Activated gamma-delta T cell treated with anti-CD3 and anti-CD28 coated beads, Interleukin-2, amount 50 U/mL, for 16 hours (primary cell): ENCODE measurements around the gene OR2T35.

Experiments used
- DNase-seq: peaks from one replicate; pipeline ENCODE4 v3.0.0-alpha.2; 2020; ENCODE audit warnings: low read depth

Gene OR2T35

GRCh38 chr1:248625971-248626370, 19.1 kb downstream of the OR2T35 start:
- DNase-seq = no peak

- DNase-seq = no peak
Measured at GRCh38 chr1:248625166-248625565, 19.9 kb downstream of the OR2T35 start.

GRCh38 chr1:248622570-248623001, 22.5 kb downstream of the OR2T35 start:
- no peak for DNase-seq

- no peak for DNase-seq
Measured at GRCh38 chr1:248621770-248622169, 23.3 kb downstream of the OR2T35 start.

DNA sequence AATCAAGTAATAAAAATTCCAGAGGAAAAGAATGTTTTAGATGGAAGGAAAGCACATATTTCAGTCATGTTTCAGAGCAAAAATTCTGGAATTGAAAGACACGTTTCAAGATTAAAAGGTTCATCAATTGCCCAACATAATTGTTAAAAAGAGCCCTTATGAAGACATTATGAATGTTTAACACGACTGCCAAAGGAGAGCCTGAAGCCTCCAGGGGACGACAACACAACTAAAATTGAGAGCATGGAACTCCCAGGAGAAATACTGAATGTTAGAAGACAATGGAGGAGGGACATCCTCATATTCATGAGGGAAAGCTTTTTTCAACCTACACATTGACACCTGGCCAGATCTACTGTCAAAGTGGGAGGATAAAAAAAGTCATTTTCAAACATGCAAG, 26.2 kb downstream of the OR2T35 start:
- DNase-seq = peak; percentile 7

- DNase-seq = no peak
Measured at GRCh38 chr1:248618119-248618518, 27.0 kb downstream of the OR2T35 start.

DNA sequence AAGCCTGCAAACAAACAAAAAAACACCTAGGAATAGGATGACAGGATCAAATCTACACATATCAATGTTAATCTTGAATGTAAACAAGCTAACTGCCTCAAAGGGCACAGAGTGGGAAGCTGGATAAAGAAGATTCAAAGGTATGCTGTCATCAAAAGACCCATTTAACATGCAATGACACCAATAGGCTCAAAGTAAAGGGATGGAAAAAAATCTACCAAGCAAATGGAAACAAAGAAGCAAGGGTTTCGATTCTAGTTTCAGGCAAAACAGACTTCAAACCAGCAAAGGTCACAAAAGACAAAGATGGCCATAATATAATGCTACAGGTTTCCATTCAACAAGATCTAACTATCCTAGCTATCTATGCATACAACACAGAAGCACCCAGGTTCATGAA, 31.3 kb downstream of the OR2T35 start:
- DNase-seq = no peak

DNA sequence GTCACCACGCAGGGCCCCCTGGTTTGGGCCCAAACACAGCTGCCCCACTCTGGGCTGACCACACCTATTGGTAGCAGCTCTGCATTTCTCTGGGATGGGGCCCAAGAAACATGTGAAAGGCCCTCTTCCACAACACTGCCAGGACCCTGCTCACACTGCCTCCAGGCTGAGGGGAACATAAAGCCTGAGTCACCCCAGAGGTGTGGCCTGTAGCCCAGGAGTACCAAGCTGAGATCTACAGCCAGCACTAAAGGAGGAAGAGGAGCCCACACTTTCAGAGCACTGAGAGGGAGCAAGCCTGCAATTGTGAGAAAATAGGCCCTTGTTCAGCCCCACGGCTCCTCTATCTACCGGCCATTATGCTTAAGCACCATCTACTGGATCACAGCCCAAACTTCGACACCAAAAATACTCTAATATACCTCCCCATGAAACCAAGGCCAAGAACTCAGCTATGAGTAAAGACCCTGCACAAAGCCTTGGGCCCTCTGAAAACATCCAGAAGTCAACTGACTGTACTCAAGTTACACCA, 33.1 kb downstream of the OR2T35 start:
- DNase-seq = no peak

DNA sequence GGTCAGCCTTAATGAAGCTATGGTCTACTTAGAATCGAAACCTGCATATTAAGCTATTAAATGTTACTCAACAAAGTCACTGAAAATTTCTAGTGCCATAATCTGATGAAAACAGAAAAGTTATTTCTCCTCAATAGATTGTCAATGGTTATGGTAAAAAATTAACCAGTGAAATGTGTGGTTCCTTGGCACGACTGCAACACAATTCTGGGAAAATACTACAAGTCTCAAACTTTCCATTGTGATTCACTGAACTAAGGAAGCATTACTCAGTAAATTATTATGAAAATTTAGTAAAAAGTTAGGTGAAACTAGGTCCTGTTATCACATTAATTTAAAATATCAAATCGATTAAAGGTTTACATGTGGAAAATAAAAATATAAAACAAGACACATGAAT, 34.8 kb downstream of the OR2T35 start:
- DNase-seq = no peak

DNA sequence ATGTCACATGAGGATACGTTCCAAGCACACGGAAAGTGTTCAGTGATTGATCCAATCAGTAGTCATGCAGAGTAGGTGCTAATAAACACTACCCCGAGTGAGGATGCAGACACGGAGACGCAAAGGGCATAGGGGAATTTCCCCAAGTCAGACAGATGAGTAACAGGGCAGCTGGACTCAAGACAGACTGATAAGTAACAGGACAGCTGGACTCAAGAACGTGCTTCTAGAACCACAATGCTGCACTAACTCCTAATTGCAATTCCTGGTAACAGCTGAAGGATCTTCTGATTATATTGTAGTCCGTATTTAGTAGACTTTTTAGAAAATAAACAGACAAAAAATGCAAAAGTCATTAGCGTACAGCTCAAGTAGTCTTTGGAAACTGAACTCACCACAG, 45.7 kb downstream of the OR2T35 start:
- DNase-seq = no peak

DNA sequence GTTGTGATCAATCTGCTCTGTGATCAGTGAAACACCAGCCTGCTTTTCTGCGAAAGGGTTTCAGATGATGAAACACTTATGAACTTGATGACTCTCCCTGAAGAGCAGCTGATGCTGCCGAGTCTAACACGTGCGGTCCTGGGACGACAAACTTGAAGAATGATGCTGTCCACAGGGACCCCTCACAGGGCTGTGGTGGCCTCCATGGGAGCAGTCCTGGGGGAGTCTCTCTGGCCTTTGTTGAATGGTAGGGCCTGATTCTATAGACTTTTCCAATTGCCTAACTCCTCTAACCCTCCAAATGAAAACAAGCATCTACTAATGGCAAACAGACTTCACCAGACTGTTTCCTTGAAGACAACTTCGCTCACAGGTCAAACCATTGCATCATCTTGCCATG, 47.5 kb downstream of the OR2T35 start, which contains the start of gene OR2T10:
OR2T10 (minus strand) TSS at position 112 of the 400 bp plus-strand sequence. CDS start 3,932 bp downstream, outside the sequence.
- no peak for DNase-seq

GRCh38 chr1:248596615-248597014, 48.5 kb downstream of the OR2T35 start:
- no peak for DNase-seq

DNA sequence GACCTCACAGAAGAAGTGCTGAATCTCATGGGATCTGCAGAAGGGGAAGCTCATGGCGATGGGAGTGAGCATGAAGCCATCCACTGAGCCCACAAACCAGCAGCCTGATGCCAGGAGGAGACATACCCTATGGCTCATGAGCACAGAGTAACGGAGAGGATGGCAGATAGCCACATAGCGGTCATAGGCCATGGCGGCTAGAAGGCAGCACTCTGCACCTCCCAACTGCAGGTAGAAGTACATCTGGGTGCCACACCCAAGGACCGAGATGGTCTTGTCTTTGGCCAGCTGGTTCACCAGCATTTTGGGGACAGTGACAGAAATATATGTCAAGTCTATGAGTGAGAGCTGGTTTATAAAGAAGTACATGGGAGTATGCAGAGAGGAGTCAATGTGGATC, 51.9 kb downstream of the OR2T35 start:
- DNase-seq = no peak

DNA sequence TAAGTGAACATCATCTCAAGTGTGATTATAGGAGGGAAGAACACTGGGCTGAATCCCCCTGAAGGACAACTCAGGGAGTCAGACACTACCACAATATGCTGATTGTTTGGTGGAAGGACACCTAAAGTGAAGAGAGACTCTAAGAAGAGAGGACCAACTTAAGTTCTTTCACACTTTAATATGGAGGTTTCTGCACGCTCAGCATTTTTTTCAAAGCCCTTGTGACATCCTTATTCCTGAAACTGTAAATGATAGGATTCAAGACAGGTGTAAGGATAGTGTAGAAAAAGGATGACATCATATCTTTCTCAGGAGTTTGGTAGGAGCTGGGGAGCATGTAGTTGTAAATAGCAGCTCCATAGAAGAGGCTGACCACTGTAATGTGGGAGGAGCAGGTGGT, 52.4 kb downstream of the OR2T35 start:
- DNase-seq = no peak

GRCh38 chr1:248590055-248590454, 55.0 kb downstream of the OR2T35 start:
- DNase-seq = no peak

GRCh38 chr1:248589334-248589733, 55.7 kb downstream of the OR2T35 start:
- DNase-seq = no peak
